ENCODE data around the gene DCAF8L2. TPM values are rescaled to one million over a fixed set of nuclear protein-coding genes. Genes with fewer than 3 reads are reported as not detected.
"Not testable (repeated sequence)": the region's sequence is repeated elsewhere in the genome, so short reads cannot be mapped to it uniquely, and the experiment has no call there.

Gene DCAF8L2
- total RNA-seq, 2 donors from 2014 or later = not detected

DNA sequence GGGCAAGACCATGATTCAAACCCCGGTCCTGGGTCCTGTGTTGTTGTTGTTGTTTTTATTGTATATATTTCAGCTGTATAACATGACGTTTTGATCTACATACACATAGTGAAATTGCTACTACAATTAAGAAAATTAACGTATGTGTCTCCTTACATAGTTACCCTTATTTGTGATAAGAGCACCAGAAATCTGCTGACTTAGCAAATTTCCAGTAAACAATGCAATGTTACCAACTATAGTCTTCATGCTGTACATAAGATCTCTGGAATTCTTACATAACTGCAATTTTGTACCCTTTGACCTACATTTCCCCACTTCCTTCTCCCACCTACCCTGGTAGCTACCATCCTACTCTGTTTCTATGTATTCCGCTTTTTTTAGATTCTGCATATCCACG is 141.8 kb downstream of the DCAF8L2 start:
- H3K36me3 Mint-ChIP-seq (ENCODE audit: low read depth) = no peaks in the 10 kb centered on the region
- peaks cover 3% of the 10 kb centered on the region for H3K9me3 Mint-ChIP-seq
- ATAC-seq (replicated peaks) = no peak
- no peaks in the 10 kb centered on the region for H3K4me1 Mint-ChIP-seq
- H3K4me3 Mint-ChIP-seq = no peak overlapping the region
- no peak overlapping the region for H3K27ac Mint-ChIP-seq
- no peaks in the 10 kb centered on the region for H3K27me3 Mint-ChIP-seq

DNA sequence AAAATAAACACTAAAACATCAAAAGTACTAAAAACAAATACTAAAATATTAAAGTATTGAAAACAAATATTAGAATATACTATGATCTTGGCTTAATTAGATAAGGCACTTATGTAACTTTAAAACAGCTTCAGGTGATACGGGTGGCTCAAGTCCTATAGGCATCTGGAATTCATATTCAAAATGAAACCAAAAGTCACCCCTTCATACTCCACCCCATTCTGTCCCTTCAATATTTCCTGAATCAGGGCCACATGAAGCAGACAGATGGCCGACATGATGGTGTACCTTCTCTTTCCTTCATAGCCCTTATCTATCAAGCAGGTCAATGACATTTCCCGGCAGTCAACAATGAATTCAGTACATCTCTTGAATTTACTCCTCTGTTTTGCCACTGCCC is 145.8 kb downstream of the DCAF8L2 start:
- Mint-ChIP-seq H3K4me3 (no peak overlapping the region), H3K4me1 (no peaks in the 10 kb centered on the region), H3K27me3 (no peaks in the 10 kb centered on the region), H3K36me3 (ENCODE audit: low read depth) (no peaks in the 10 kb centered on the region), H3K27ac (no peak overlapping the region), H3K9me3 (no peaks in the 10 kb centered on the region)
- ATAC-seq (replicated peaks) = no peak

- no peaks in the 10 kb centered on the region for H3K9me3 Mint-ChIP-seq
- H3K27ac Mint-ChIP-seq = no peak overlapping the region
- H3K4me1 Mint-ChIP-seq = no peaks in the 10 kb centered on the region
These were observed 150.8 kb downstream of the DCAF8L2 start for GRCh38 chrX:27740933-27741332.

DNA sequence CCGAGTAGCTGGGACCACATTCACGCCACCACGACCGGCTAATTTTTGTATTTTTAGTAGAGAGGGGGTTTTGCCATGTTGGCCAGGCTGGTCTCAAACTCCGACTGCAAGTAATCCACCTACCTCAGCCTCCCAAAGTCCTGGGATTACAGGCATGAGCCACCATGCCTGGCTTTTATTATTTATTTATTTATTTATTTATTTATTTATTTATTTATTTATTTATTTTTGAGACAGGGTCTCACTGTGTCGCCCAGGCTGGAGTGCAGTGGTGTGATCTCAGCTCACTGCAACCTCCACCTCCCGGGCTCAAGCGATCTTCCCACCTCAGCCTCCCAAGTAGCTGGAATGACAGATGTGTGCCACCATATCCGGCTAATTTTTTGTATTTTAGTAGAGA is 153.4 kb downstream of the DCAF8L2 start:
- H3K36me3 Mint-ChIP-seq (ENCODE audit: low read depth); H3K4me1 Mint-ChIP-seq; H3K9me3 Mint-ChIP-seq; H3K27ac Mint-ChIP-seq; H3K27me3 Mint-ChIP-seq; H3K4me3 Mint-ChIP-seq; ATAC-seq (replicated peaks): not testable (repeated sequence)

More at GRCh38 chrX:27740933-27741332, 150.8 kb downstream of the DCAF8L2 start:
- Mint-ChIP-seq H3K27me3 (no peaks in the 10 kb centered on the region), H3K36me3 (ENCODE audit: low read depth) (no peaks in the 10 kb centered on the region), H3K4me3 (no peak overlapping the region)
- no peak for ATAC-seq (replicated peaks)

DNA sequence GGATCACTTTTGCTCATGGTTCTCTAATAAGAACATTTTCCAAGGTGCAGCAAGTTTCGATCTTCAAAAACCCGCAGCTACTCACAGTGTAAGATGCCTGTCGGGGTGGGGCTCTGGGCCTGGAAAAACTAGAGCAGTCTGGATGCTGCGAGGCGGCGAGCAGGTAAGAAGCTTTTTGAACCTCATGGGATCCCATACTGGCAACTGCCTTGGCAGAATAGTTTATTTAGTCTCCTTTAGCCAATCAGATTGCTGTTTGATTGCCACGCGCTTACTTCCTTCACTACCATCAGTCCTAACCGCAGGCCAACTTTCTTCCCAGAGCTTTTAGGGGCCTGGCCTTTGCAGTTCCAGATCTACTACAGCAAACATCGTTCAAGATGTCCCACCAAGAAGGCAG is 156.4 kb downstream of the DCAF8L2 start:
- Mint-ChIP-seq H3K9me3 (peaks cover 4% of the 10 kb centered on the region), H3K4me3 (no peak overlapping the region), H3K4me1 (no peaks in the 10 kb centered on the region), H3K36me3 (ENCODE audit: low read depth) (no peaks in the 10 kb centered on the region), H3K27ac (no peak overlapping the region), H3K27me3 (no peaks in the 10 kb centered on the region)
- ATAC-seq (replicated peaks) = no peak

DNA sequence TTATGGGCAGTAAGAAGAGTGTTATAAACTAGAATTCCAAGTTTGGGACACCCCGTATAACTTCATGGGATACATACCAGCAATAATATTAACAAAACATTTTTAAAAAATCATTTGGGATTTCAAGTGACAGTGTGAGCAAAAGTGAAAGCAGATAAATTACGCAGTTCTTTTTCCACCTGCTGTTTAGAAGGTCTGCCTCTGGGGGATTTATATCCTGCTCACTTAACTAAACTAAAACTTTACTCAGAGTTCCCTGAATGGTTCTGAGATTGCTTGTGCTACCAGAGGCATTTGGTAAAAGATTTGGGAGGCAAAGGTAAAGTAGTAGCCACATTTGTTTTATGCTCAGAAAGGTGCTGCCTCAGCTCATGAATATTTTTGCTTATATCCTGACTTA is 160.2 kb downstream of the DCAF8L2 start:
- not testable (repeated sequence) for ATAC-seq (replicated peaks); H3K36me3 Mint-ChIP-seq (ENCODE audit: low read depth); H3K27me3 Mint-ChIP-seq; H3K4me3 Mint-ChIP-seq; H3K27ac Mint-ChIP-seq; H3K9me3 Mint-ChIP-seq; H3K4me1 Mint-ChIP-seq

DNA sequence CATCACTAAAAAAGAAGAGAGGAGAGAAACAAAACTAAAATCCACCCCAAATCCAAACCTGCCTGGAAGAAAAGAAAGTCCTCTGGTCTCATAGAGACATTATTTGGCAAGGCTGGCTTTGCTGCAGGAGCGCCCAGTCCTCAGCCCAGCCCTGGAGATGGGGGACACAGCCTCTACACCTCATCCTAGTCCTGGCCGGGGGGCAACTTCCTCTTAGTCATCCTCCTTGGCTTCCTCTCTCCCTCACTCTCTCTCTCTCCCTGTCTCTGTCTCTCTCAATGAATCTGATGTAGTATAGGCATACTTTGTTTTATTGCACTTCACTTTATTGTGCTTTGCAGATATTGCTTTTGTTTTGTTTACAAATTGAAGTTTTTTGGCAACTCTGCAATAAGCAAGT is 161.8 kb downstream of the DCAF8L2 start:
- Mint-ChIP-seq H3K4me1 (no peaks in the 10 kb centered on the region), H3K4me3 (no peak overlapping the region), H3K36me3 (ENCODE audit: low read depth) (no peaks in the 10 kb centered on the region), H3K27me3 (no peaks in the 10 kb centered on the region), H3K27ac (no peak overlapping the region), H3K9me3 (peaks cover 7% of the 10 kb centered on the region)
- ATAC-seq (replicated peaks) = no peak

DNA sequence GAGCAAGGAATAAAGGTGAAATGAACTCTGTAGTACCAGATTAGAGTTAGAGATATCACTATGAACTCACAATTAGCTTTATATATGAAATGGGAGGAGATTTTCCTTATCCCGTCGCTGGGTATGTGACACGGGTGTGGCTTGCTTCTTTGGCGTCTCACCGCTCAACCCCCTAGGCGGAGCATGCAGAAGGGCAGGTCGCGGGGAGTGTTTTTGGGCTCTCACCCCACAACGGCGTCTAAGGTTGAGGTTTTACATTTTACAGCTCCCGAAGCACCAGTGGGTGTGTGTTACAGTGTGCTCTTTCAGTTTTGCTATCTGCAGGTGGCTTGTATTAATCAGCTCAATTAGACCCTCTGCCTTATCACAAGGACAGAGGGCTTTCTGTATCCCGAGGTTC is 175.6 kb downstream of the DCAF8L2 start:
- no peak for ATAC-seq (replicated peaks)
- Mint-ChIP-seq H3K27ac (no peak overlapping the region), H3K4me1 (no peaks in the 10 kb centered on the region), H3K9me3 (peaks cover 4% of the 10 kb centered on the region), H3K4me3 (no peak overlapping the region), H3K27me3 (no peaks in the 10 kb centered on the region), H3K36me3 (ENCODE audit: low read depth) (no peaks in the 10 kb centered on the region)

DNA sequence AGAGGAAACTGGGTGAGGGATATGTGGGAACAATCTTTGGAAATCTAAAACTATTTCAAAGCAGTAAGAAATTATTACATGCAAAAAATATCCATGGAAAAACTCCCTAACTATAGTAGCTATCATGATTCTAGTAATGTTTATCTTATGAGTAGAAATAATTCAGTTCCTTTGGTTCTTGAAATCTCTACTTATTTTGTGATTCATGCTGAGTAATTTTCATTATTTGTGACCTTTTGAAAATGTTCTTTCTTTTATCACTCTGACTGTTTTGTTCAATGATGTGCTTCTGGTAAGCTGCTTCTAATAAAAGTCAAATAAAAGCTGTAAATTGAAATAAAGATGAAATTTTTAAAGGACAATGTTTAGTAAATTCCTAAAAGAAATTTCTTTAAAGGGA is 177.2 kb downstream of the DCAF8L2 start:
- Mint-ChIP-seq H3K27me3 (no peaks in the 10 kb centered on the region), H3K4me1 (no peaks in the 10 kb centered on the region), H3K9me3 (no peaks in the 10 kb centered on the region), H3K4me3 (no peak overlapping the region), H3K36me3 (ENCODE audit: low read depth) (no peaks in the 10 kb centered on the region), H3K27ac (no peak overlapping the region)
- no peak for ATAC-seq (replicated peaks)

DNA sequence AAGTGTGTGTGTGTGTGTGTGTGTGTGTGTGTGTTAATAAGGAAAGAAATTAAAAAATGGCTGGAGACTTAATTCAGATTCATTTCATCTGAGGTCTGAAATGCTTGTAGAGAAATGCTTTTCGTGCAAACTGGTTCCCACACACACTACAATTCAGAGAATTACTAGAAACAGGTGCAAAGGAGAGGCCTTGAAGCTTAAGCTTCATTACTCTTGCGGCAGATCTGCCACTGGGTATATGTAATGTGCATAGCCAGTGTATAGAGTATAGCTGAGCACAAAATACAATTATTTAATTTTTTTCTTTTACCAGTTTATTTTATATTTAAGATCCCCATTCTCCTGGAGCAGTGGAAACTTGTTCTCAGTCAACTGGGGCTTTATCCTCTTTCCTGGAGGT is 185.8 kb downstream of the DCAF8L2 start:
- Mint-ChIP-seq H3K4me3 (no peak overlapping the region), H3K36me3 (ENCODE audit: low read depth) (no peaks in the 10 kb centered on the region), H3K4me1 (no peaks in the 10 kb centered on the region), H3K27me3 (no peaks in the 10 kb centered on the region), H3K27ac (no peak overlapping the region), H3K9me3 (no peaks in the 10 kb centered on the region)
- no peak for ATAC-seq (replicated peaks)

DNA sequence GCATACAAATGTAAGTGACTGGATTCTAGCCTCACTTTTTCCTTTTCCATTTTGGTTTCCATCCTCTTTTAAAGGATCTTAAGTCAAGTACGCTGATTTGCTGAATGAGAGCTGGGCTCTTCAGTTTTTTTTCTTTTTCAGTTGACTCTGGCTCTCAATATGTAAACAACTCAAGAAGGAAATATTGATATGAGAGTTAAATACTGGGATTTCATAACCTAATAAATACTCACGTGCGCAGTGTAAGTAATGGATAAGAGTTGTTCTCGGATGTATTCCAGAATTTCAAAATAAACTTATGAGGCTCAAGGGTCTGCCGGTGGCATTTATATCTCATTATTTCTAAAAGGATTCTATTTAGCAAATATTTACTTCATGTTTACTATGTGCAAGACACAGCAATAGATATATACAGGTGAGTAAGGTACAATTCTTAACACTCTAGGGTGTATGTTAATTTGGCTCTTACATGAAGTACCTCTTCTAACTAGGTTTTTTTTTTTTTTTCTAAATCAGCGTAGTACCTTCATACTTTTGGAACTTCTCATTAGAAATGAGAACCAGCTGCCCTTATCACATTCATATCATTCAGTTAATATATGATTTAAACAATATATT is 206.6 kb downstream of the DCAF8L2 start:
- Mint-ChIP-seq H3K27me3 (no peaks in the 10 kb centered on the region), H3K4me1 (no peaks in the 10 kb centered on the region), H3K9me3 (no peaks in the 10 kb centered on the region), H3K4me3 (no peak overlapping the region), H3K27ac (no peak overlapping the region), H3K36me3 (ENCODE audit: low read depth) (no peaks in the 10 kb centered on the region)
- no peak for ATAC-seq (replicated peaks)

DNA sequence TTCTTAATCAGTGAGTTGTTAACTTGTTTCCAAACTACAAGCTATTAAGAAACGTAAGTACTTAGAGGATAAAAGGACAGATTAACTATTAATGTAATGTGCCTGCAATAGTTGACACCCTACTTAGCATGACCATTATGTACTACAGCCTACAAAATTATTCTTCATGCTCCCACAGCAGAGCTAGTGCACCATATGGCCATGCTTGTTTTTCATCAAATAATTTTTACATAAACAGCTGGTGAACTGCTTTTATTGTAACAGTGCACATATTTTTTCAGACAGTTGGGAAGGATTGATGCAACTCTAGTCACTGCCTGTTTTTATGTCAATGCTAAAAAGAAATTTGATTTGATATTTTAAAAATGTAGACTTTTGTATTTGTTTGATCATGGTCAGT is 207.4 kb downstream of the DCAF8L2 start:
- no peaks in the 10 kb centered on the region for H3K27me3 Mint-ChIP-seq
- no peaks in the 10 kb centered on the region for H3K36me3 Mint-ChIP-seq (ENCODE audit: low read depth)
- H3K4me1 Mint-ChIP-seq = no peaks in the 10 kb centered on the region
- ATAC-seq (replicated peaks) = no peak
- no peak overlapping the region for H3K27ac Mint-ChIP-seq
- no peaks in the 10 kb centered on the region for H3K9me3 Mint-ChIP-seq
- H3K4me3 Mint-ChIP-seq = no peak overlapping the region

Other genes starting within 250 kb of the DCAF8L2 start
- not detected for gene PPP4R3C, start 127.0 kb upstream of the DCAF8L2 start, total RNA-seq
- not detected for gene MAGEB10, start 217.6 kb downstream of the DCAF8L2 start, total RNA-seq